Colonic mucosa (tissue), 4 donors: Measurements from ENCODE around the gene UBE2U. TPM values are rescaled to one million over a fixed set of nuclear protein-coding genes. Genes with fewer than 3 reads are reported as not detected.

Experiments
- DNase-seq: peaks from one replicate; pipeline ENCODE4 v3.0.0-alpha.2; 2020
- H3K27ac ChIP-seq: fragments of 200-600 bp; one replicate; pipeline ENCODE4 v1.8.0; 2021
- H3K27me3 ChIP-seq: fragments of 200-600 bp; one replicate; pipeline ENCODE4 v1.8.0; 2021
- H3K36me3 ChIP-seq: fragments of 200-600 bp; one replicate; pipeline ENCODE4 v1.8.0; 2021
- H3K4me1 ChIP-seq: fragments of 200-600 bp; one replicate; pipeline ENCODE4 v1.8.0; 2021; ENCODE audit warnings: mild to moderate bottlenecking
- H3K4me3 ChIP-seq: fragments of 200-600 bp; one replicate; pipeline ENCODE4 v1.8.0; 2021
- H3K9ac ChIP-seq, 2 donors: one replicate each; pipeline ENCODE4 v1.7.0; 2013; ENCODE audit warnings: control low read depth in 2 of 2, low read depth in 2 of 2, low read length in 2 of 2
- H3K9me3 ChIP-seq: fragments of 200-600 bp; one replicate; pipeline ENCODE4 v1.8.0; 2021
- CTCF ChIP-seq: fragments of 200-600 bp; IDR thresholded peaks from one replicate; pipeline ENCODE4 v1.8.0; 2022; ENCODE audit warnings: antibody characterized with exemption, mild to moderate bottlenecking
- intact Hi-C: fragments of 100-400 bp; cut with DNase I; formaldehyde crosslinking; loops from one replicate; pipeline ENCODE4 v1.14.1; 2022
- total RNA-seq, 2 donors: library from RNA; stranded (reverse); fragmentation: NEBNext Ultra II Directional in 1 of 2; extraction: Animal tissue kit (Norgen Biotek cat#: 25700) in 1 of 2; gene quantifications; one replicate each; pipeline ENCODE4 v1.2.1, GENCODE V29; 2021
- donor health status: healthy.
- donor health status: DM: no; HTN: no; CAD: no.
- donor health status: DM: no; HTN: no; CAD: no.

The UBE2U gene
- total RNA-seq, 2 donors from 2014 or later = not detected

GRCh38 chr1:64187646-64188045, 15.8 kb upstream of the UBE2U start:
- Histone ChIP-seq H3K27me3 (no peaks in the 10 kb centered on the region), H3K36me3 (no peaks in the 10 kb centered on the region), H3K9me3 (no peaks in the 10 kb centered on the region), H3K9ac (no peak overlapping the region), H3K4me3 (no peak overlapping the region), H3K27ac (no peak overlapping the region), H3K4me1 (no peaks in the 10 kb centered on the region)
- TF ChIP-seq CTCF = no peak
- no peak for DNase-seq
- intact Hi-C loops = no loop called here

GRCh38 chr1:64192290-64192689, 11.1 kb upstream of the UBE2U start:
- intact Hi-C loops = no loop called here
- no peaks in the 10 kb centered on the region for H3K4me1 ChIP-seq
- no peak overlapping the region for H3K9ac ChIP-seq
- no peak for DNase-seq
- H3K36me3 ChIP-seq = no peaks in the 10 kb centered on the region
- H3K4me3 ChIP-seq = no peak overlapping the region
- no peak for TF ChIP-seq CTCF
- H3K27me3 ChIP-seq = no peaks in the 10 kb centered on the region
- H3K27ac ChIP-seq = no peak overlapping the region
- no peaks in the 10 kb centered on the region for H3K9me3 ChIP-seq

GRCh38 chr1:64194168-64195080, 9.0 kb upstream of the UBE2U start:
- TF ChIP-seq CTCF = no peak
- intact Hi-C loops = no loop called here
- no peak for DNase-seq
- Histone ChIP-seq H3K36me3 (no peaks in the 10 kb centered on the region), H3K4me1 (no peaks in the 10 kb centered on the region), H3K9me3 (no peaks in the 10 kb centered on the region), H3K27ac (no peak overlapping the region), H3K9ac (no peak overlapping the region), H3K27me3 (no peaks in the 10 kb centered on the region), H3K4me3 (no peak overlapping the region)

GRCh38 chr1:64195081-64195395, 8.4 kb upstream of the UBE2U start:
- no peak for TF ChIP-seq CTCF
- no peaks in the 10 kb centered on the region for H3K27me3 ChIP-seq
- intact Hi-C loops = no loop called here
- H3K9ac ChIP-seq = no peak overlapping the region
- H3K9me3 ChIP-seq = no peaks in the 10 kb centered on the region
- no peak for DNase-seq
- H3K36me3 ChIP-seq = no peaks in the 10 kb centered on the region
- H3K4me1 ChIP-seq = no peaks in the 10 kb centered on the region
- no peak overlapping the region for H3K4me3 ChIP-seq
- H3K27ac ChIP-seq = no peak overlapping the region

GRCh38 chr1:64196074-64196870, 7.2 kb upstream of the UBE2U start:
- no peak for DNase-seq
- no peaks in the 10 kb centered on the region for H3K36me3 ChIP-seq
- no peak overlapping the region for H3K27ac ChIP-seq
- intact Hi-C loops = no loop called here
- H3K4me3 ChIP-seq = no peak overlapping the region
- no peak overlapping the region for H3K9ac ChIP-seq
- H3K9me3 ChIP-seq = no peaks in the 10 kb centered on the region
- H3K4me1 ChIP-seq = no peaks in the 10 kb centered on the region
- TF ChIP-seq CTCF = no peak
- H3K27me3 ChIP-seq = no peaks in the 10 kb centered on the region
